LNCaP clone FGC (cell line): ENCODE results near the gene NDUFS7.

Experiments used
- DNase-seq: peaks from one replicate; pipeline ENCODE4 v3.0.0-alpha.2; 2011; ENCODE audit warnings: low read depth
- H3K4me3 ChIP-seq: 2 replicates; pipeline ENCODE4 v1.5.1; 2011; ENCODE audit warnings: mild to moderate bottlenecking, low read depth, low read length, control low read depth
- TF ChIP-seq, protein P1 (sequence below): IDR thresholded peaks from 2 replicates; pipeline ENCODE4 v1.5.1; 2012; ENCODE audit warnings: mild to moderate bottlenecking; ENCODE audit not compliant: control insufficient read depth, insufficient read depth; ENCODE audit errors: extremely low read depth

The NDUFS7 gene

DNA sequence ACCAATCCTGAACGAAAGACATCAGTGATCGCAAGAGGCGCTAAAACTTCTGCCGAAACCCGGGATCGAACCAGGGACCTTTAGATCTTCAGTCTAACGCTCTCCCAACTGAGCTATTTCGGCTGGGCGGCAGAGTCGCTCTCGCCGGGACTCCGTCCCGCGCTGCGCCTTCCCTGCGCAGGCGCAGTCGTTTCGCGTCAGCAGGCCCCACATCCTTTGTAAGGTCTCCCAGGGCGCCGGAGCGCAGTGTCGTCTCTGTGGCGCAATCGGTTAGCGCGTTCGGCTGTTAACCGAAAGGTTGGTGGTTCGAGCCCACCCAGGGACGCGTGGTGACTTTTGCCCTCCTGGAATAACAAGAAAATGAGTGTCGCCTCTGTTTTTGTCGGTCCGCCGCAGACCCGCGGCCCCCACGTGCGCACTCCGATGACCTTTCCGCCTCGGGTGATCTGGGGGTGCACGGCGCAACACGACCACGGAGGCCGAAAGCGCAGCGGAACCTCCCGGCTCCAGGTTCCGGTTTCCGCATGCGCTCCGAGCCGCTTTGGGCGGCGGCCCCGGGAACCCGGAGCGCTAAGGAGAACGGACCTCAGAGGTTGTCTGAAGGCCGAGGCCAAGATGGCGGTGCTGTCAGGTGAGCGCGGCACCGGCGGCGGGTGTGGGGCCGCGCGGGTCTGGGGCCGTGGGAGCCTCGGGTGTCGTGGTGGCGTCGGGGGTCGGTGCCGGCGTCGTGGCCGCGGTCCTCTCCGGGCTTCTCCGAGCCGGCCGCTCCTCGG lies at the start of gene NDUFS7:
NDUFS7 (plus strand) TSS at position 596 of the 773 bp plus-strand sequence; CDS start at position 616, 20 bp downstream.
- peak within 1 kb of the TSS; percentile 100 for H3K4me3 ChIP-seq
- DNase-seq = peak; percentile 68
- TF ChIP-seq, protein P1, sequence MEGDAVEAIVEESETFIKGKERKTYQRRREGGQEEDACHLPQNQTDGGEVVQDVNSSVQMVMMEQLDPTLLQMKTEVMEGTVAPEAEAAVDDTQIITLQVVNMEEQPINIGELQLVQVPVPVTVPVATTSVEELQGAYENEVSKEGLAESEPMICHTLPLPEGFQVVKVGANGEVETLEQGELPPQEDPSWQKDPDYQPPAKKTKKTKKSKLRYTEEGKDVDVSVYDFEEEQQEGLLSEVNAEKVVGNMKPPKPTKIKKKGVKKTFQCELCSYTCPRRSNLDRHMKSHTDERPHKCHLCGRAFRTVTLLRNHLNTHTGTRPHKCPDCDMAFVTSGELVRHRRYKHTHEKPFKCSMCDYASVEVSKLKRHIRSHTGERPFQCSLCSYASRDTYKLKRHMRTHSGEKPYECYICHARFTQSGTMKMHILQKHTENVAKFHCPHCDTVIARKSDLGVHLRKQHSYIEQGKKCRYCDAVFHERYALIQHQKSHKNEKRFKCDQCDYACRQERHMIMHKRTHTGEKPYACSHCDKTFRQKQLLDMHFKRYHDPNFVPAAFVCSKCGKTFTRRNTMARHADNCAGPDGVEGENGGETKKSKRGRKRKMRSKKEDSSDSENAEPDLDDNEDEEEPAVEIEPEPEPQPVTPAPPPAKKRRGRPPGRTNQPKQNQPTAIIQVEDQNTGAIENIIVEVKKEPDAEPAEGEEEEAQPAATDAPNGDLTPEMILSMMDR = 0 out of 2 replicates have a peak, but pooled peaks have one; percentile 10

DNA sequence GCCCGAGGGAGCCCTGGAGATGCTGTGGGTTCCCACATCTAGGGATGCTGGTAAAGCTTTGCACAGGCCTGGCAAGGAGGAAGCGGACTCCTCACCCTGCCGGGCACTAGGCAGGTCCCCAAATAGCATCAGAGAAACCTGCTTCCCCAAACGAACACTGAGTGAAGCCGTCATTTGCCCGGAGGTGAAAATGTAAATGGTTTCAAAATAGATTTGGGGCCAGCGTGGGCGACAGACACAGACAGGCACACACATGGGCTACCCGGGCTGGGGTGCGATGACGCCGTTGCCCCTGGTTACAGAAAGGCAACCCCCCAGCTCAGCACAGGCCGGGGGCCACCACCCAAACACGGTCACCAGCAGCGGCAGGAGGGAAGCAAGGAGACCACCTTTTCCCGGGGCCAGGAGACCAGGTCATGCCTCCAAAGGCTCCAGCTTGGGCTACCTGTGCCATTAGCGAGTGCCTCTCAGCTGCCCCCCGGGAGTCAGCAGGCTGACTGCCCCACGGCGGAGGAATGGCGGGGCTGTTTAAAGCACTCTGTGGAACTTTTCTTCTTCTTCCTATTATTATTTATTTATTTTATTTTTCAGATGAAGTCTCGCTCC lies 47.5 kb upstream of the NDUFS7 start:
- no peak for DNase-seq
- TF ChIP-seq, protein P1 = no peak
- no peak overlapping the region for H3K4me3 ChIP-seq

DNA sequence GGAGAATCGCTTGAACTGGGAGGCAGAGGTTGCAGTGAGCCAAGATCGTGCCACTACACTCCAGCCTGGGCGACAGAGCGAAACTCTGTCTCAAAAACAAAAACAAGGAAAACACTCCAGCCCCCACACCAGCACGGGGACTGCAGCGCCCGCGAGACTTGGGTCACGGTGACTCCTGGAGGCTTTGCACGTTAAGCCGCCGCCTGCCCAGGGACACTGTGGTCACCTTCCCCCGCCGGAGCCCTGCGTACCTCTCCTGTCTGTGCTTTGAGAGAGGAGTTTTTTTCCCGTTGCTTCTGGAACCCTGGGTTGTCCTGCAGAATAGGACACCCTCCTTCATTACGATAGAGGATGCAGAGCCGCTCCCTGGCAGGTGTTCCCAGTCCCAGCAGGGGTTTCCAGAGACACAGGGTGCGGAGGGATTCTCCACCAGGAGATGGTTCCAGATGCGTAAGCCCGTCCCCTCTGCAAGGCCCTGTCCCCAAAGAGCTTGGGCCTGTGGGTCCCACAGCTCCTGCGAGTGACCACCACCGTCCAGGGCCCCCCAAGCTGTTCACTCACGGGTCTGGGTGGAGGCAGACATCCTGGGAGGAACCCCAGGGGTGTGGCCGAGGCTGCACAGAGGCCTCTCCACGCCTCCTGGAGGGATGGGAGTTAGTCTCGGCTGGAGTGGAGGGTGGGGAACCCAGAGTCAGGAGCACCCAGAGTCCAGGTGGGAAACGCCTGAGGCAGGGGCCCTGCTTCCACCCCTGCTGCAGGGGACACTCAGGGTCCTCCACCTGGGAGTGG lies 42.8 kb upstream of the NDUFS7 start:
- no peak overlapping the region for H3K4me3 ChIP-seq
- DNase-seq = no peak
- TF ChIP-seq, protein P1 = no peak

DNA sequence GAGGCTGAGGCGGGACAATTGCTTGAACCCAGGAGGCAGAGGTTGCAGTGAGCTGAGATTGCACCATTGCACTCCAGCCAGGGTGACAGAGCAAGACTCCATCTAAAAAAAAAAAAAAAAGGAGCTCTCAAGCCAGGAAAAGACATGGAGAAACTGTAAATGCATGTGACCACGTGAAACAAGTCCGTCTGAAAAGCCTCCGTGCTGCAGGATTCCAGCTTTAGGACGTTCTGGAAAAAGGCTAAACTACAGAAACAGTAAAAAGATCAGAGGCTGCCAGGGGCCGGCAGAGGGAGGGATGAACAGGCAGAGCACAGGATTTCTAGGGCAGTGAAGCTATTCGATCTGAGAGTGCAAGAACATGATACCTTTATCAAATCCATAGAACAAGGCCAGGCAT lies 40.7 kb upstream of the NDUFS7 start:
- DNase-seq = no peak
- TF ChIP-seq, protein P1 = no peak
- H3K4me3 ChIP-seq = no peak overlapping the region

DNA sequence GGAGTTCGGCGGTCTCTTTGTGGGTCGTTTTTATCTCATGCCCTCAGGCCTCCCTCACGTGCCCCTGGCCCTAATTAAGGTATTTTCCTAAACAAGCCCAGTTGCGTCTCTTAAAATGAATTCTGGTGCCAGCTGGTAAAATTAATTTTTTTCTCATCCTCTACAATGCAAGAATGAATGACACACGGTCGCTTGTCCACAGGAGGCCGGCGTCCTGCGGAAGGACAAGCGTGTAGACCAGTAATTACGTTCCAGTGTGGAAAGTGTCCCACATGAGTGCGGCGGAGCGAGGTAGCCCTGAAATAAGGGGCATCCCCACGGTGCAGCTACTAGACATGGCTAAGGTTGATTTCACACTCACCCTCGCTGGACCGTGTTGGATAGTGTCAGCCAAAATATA lies 34.5 kb upstream of the NDUFS7 start:
- no peak overlapping the region for H3K4me3 ChIP-seq
- DNase-seq = no peak
- TF ChIP-seq, protein P1 = no peak

DNA sequence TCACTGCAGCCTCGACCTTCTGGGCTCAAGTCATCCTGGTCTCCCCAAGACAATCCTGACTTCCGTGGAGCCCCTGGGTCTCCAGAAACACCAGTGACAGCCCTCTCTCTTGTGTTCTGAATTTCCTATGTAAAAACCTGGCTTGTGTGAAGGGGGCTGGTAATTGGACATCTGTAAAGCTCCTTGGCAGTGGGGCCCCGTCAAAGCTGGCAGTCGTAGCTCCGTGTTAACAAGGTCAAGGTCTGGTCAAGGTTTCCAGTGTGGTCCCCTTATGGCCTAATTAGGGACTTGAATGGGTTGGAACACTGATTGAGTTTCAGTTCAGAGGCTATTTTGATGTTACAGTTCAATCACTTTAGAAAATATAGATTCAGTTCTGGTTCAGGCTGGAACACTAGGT lies 32.8 kb upstream of the NDUFS7 start:
- H3K4me3 ChIP-seq = no peak overlapping the region
- no peak for DNase-seq
- TF ChIP-seq, protein P1 = no peak
